Prostate gland (tissue), 2 donors: ENCODE results near the gene DDX50. TPM values are rescaled to one million over a fixed set of nuclear protein-coding genes. Genes with fewer than 3 reads are reported as not detected.

ENCODE experiments used
- DNase-seq: peaks from one replicate; pipeline ENCODE4 v3.0.0-alpha.2; 2019; ENCODE audit warnings: low spot score
- H3K27ac ChIP-seq, 2 donors: fragments of 200-600 bp; sonication (generic); 2 replicates each; pipeline ENCODE4 v1.5.1; 2017 to 2019
- H3K27me3 ChIP-seq: fragments of 200-600 bp; sonication (generic); replicated peaks from 2 replicates; pipeline ENCODE4 v1.5.1; 2019; ENCODE audit not compliant: insufficient read depth
- H3K36me3 ChIP-seq, 2 donors: fragments of 200-600 bp; sonication (generic); 1 replicate in 1 of 2; 2 replicates in 1 of 2; pipeline versions ENCODE4 v1.5.1 to v1.8.1; 2017 to 2019
- H3K4me1 ChIP-seq: fragments of 200-600 bp; sonication (generic); replicated peaks from 2 replicates; pipeline ENCODE4 v1.5.1; 2019
- H3K4me3 ChIP-seq, 2 donors: fragments of 200-600 bp; sonication (generic); 2 replicates each; pipeline ENCODE4 v1.5.1; 2017 to 2019
- H3K9me3 ChIP-seq: fragments of 200-600 bp; sonication (generic); 2 replicates; pipeline ENCODE4 v1.5.1; 2017
- CTCF ChIP-seq, 4 experiments: fragments of 200-600 bp in 2 of 4; fragments of 450-650 bp in 2 of 4; sonication (generic) in 2 of 4; IDR thresholded peaks; 1 replicate in 3 of 4; 2 replicates in 1 of 4; pipeline ENCODE4 v1.5.1; 2016 to 2019; ENCODE audit warnings: antibody characterized with exemption in 4 of 4, mild to moderate bottlenecking in 2 of 4, moderate library complexity in 2 of 4
- POLR2A ChIP-seq: fragments of 450-650 bp; IDR thresholded peaks from one replicate; pipeline ENCODE4 v1.6.1; 2016; ENCODE audit warnings: antibody characterized with exemption, mild to moderate bottlenecking
- POLR2AphosphoS5 ChIP-seq: sonication (generic); formaldehyde crosslinking; IDR thresholded peaks from one replicate; pipeline ENCODE4 v1.6.1; 2017; ENCODE audit warnings: antibody characterized with exemption
- WGBS: methylation state at CpG from one replicate; pipeline ENCODE4 v1.1.5; 2018; 5-methylcytosine and 5-hydroxymethylcytosine counted together
- intact Hi-C: fragments of 100-400 bp; cut with DNase I; formaldehyde crosslinking; loops from one replicate; pipeline ENCODE4 v1.14.2; 2022
- total RNA-seq, 2 donors: library from RNA; depleted of rRNA; stranded (reverse); fragments of >200 nt; gene quantifications; one replicate each; pipeline ENCODE4 v1.1.0, GENCODE V29; 2016

Gene DDX50
- total RNA-seq, 2 donors from 2014 or later = 26.1 to 32.5 TPM

- WGBS = 62% methylated on average over 15 of the region's 15 CpGs
- Histone ChIP-seq H3K9me3 (no peaks in the 10 kb centered on the region), H3K36me3 (no peaks in the 10 kb centered on the region), H3K27me3 (no peaks in the 10 kb centered on the region), H3K27ac (no peak overlapping the region), H3K4me1 (peaks cover 2% of the 10 kb centered on the region), H3K4me3 (no peak overlapping the region)
- no peak for TF ChIP-seq CTCF (IDR thresholded peaks at IDR 0.05)
- TF ChIP-seq POLR2AphosphoS5 = no peak
- no peak for TF ChIP-seq POLR2A
- DNase-seq = no peak
- intact Hi-C loops = no loop called here
These were observed 24.6 kb upstream of the DDX50 start for GRCh38 chr10:68876246-68877138.

GRCh38 chr10:68877482-68878110, 23.5 kb upstream of the DDX50 start:
- H3K36me3 ChIP-seq = no peaks in the 10 kb centered on the region
- no peak overlapping the region for H3K4me3 ChIP-seq
- 96% methylated on average over 1 of the region's 1 CpG for WGBS
- H3K27me3 ChIP-seq = no peaks in the 10 kb centered on the region
- DNase-seq = no peak
- intact Hi-C loops = no loop called here
- H3K4me1 ChIP-seq = peaks cover under 1% of the 10 kb centered on the region
- H3K9me3 ChIP-seq = no peaks in the 10 kb centered on the region
- TF ChIP-seq POLR2AphosphoS5 = no peak
- TF ChIP-seq CTCF (IDR thresholded peaks at IDR 0.05) = no peak
- TF ChIP-seq POLR2A = no peak
- H3K27ac ChIP-seq = no peak overlapping the region

GRCh38 chr10:68878496-68878895, 22.6 kb upstream of the DDX50 start:
- no peaks in the 10 kb centered on the region for H3K27me3 ChIP-seq
- TF ChIP-seq POLR2A = no peak
- no peak for TF ChIP-seq POLR2AphosphoS5
- TF ChIP-seq CTCF (IDR thresholded peaks at IDR 0.05) = no peak
- intact Hi-C loops = no loop called here
- H3K4me1 ChIP-seq = no peaks in the 10 kb centered on the region
- no peak overlapping the region for H3K27ac ChIP-seq
- no peaks in the 10 kb centered on the region for H3K36me3 ChIP-seq
- DNase-seq = no peak
- H3K4me3 ChIP-seq = no peak overlapping the region
- no peaks in the 10 kb centered on the region for H3K9me3 ChIP-seq

- intact Hi-C loops = no loop called here
- no peak overlapping the region for H3K4me3 ChIP-seq
- H3K27me3 ChIP-seq = no peaks in the 10 kb centered on the region
- DNase-seq = no peak
- WGBS = 85% methylated on average over 2 of the region's 2 CpGs
- TF ChIP-seq CTCF (IDR thresholded peaks at IDR 0.05) = no peak
- TF ChIP-seq POLR2A = no peak
- no peak for TF ChIP-seq POLR2AphosphoS5
- no peaks in the 10 kb centered on the region for H3K4me1 ChIP-seq
- H3K27ac ChIP-seq = no peak overlapping the region
- H3K9me3 ChIP-seq = no peaks in the 10 kb centered on the region
- no peaks in the 10 kb centered on the region for H3K36me3 ChIP-seq
These were observed 21.5 kb upstream of the DDX50 start for GRCh38 chr10:68879628-68880027.

- Histone ChIP-seq H3K27ac (no peak overlapping the region), H3K4me1 (no peaks in the 10 kb centered on the region), H3K4me3 (no peak overlapping the region), H3K27me3 (no peaks in the 10 kb centered on the region), H3K36me3 (no peaks in the 10 kb centered on the region), H3K9me3 (no peaks in the 10 kb centered on the region)
- DNase-seq = no peak
- 92% methylated on average over 4 of the region's 4 CpGs for WGBS
- intact Hi-C loops = no loop called here
- TF ChIP-seq POLR2AphosphoS5 (no peak), CTCF (IDR thresholded peaks at IDR 0.05) (no peak), POLR2A (no peak)
These were observed 20.9 kb upstream of the DDX50 start for GRCh38 chr10:68880181-68880580.
